Measurements from ENCODE around the gene SLC15A5.

GRCh38 chr12:16261944-16262475, 15.5 kb downstream of the SLC15A5 start:
- TF ChIP-seq POLR2AphosphoS5 (IDR thresholded peaks at IDR 0.05) (no peak), CTCF (IDR thresholded peaks at IDR 0.05) (no peak), POLR2A (IDR thresholded peaks at IDR 0.05) (no peak)

All from breast epithelium (tissue), 3 donors.